ENCODE data around the gene MEAK7. TPM values are rescaled to one million over a fixed set of nuclear protein-coding genes. Genes with fewer than 3 reads are reported as not detected.

The MEAK7 gene
- total and polyA plus RNA-seq, 2 of the 4 experiments (the other 2 are of a cell fraction), result 27.4 to 39.0 TPM

DNA sequence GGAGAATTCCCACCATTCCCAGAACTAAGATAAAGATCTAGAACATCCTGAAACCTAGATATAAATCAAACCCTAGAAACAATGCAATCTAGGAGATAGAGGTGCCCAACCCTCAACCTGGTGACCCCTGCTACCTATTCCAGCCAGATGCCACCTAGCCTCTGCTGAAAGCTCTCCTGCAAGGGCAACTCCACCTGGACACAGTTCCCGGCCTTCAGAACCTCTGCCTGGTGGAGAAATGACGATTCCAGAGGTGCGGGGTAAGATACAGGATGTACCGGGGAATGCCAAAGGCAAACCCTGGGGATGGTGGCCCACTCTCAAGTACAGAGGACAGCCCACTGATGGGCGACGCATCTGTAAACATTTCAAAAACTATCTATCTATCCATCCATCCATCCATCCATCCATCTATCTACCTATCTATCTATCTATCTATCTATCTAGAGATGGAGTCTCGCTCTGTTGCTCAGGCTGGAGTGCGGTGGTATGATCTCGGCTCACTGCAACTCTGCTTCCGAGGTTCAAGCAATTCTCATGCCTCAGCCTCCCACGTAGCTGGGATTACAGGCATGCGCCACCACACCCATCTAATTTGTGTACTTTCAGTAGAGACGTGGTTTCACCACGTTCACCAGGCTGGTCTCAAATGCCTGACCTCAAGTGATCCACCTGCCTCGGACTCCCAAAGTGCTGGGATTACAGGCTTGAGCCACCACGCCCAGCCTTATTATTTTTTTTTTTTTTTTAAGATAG, 19.0 kb downstream of the MEAK7 start:
- WGBS, 2 experiments (ENCODE audit: extremely low coverage in 2 of 2, insufficient read length in 1 of 2), result 100% methylated on average over 5 of the region's 16 CpGs; no CpG with 5 or more reads in 1 of the 2 experiments
- H3K4me1 ChIP-seq (ENCODE audit: control insufficient read depth, insufficient read depth, low read length), result no peaks in the 10 kb centered on the region; the same call in 1 of the 2 replicates
- H2AK9ac ChIP-seq (replicated peaks; ENCODE audit: low read depth, low read length, poor library complexity), result no peak overlapping the region
- no peak overlapping the region for H2AFZ ChIP-seq (replicated peaks; ENCODE audit: low read length, poor library complexity)
- no peak overlapping the region for H4K91ac ChIP-seq (ENCODE audit: insufficient read depth, low read depth, low read length)
- H4K8ac ChIP-seq (ENCODE audit: low read depth in 2 of 2, low read length in 2 of 2), result no peak overlapping the region
- no peak overlapping the region for H2BK15ac ChIP-seq (ENCODE audit: low read depth, low read length)
- H3K4me2 ChIP-seq (ENCODE audit: low read depth, low read length), result no peak overlapping the region
- intact Hi-C loops (cut with micrococcal nuclease) (loop anchor here (2.0 to 10.0 kb wide), 2 partner anchors 309 to 371 kb away; partner anchors contain the start of gene MBTPS1), in situ Hi-C loops (cut with MboI; ENCODE audit: low sequenced_read_pairs) (loop anchor here (10.0 to 25.0 kb wide), 2 partner anchors 401 to 523 kb away; partner anchors contain the start of genes NECAB2 and OSGIN1), dilution Hi-C loops (cut with HindIII; ENCODE audit: low sequenced_read_pairs, unreplicated experiment) (no loop called here)
- H3K56ac ChIP-seq (ENCODE audit: extremely low read depth, insufficient read depth, low read length), result no peak overlapping the region
- H2BK20ac ChIP-seq (ENCODE audit: low read depth, low read length), result no peak overlapping the region
- ATAC-seq (ENCODE audit: low read depth) (no peak), DNase-seq (no peak)
- H3K27me3 ChIP-seq (ENCODE audit: control insufficient read depth, insufficient read depth, low read length), result no peaks in the 10 kb centered on the region
- no peak overlapping the region for H3K27ac ChIP-seq (ENCODE audit: insufficient read depth, low read length)
- H3K4ac ChIP-seq (ENCODE audit: low read depth, low read length), result no peak overlapping the region
- POLR2A ChIA-PET (ENCODE audit: unreplicated experiment), result no interaction called here
- BruUV-seq (replicated peaks), result no TSS peak
- no peak overlapping the region for H3K23ac ChIP-seq (ENCODE audit: low read depth, low read length)
- no peak overlapping the region for H3K9ac ChIP-seq (ENCODE audit: low read depth, low read length)
- H2AK5ac ChIP-seq (ENCODE audit: low read depth, low read length), result no peak overlapping the region
- peaks cover 51% of the 10 kb centered on the region for H3K36me3 ChIP-seq (ENCODE audit: control insufficient read depth, insufficient read depth, low read length)
- H2BK120ac ChIP-seq (ENCODE audit: low read depth, low read length), result no peak overlapping the region
- no peaks in the 10 kb centered on the region for H3K9me3 ChIP-seq (ENCODE audit: control insufficient read depth, insufficient read depth, low read length)
- no peak overlapping the region for H3K14ac ChIP-seq (replicated peaks; ENCODE audit: low read depth, low read length)
- H2BK5ac ChIP-seq (ENCODE audit: low read depth, low read length, poor library complexity, severe bottlenecking), result no peak overlapping the region
- H3K9me1 ChIP-seq (ENCODE audit: insufficient read depth, low read length), result no peaks in the 10 kb centered on the region
- no peak overlapping the region for H3K18ac ChIP-seq (ENCODE audit: low read depth, low read length)
- H3K79me1 ChIP-seq (ENCODE audit: low read depth in 1 of 2, low read length in 2 of 2), result peaks cover 12 to 54% of the 10 kb centered on the region in 2 experiments; a peak in 3 of 4 replicates
- H4K20me1 ChIP-seq (ENCODE audit: insufficient read depth, low read length), result peaks cover 12% of the 10 kb centered on the region
- no peak overlapping the region for H3K4me3 ChIP-seq (ENCODE audit: insufficient read depth, low read depth, low read length)
- CTCF ChIA-PET, result no interaction called here
- no peak overlapping the region for H4K5ac ChIP-seq (ENCODE audit: low read depth, low read length)
- no peak for TF ChIP-seq MAFK (IDR thresholded peaks at IDR 0.05; ENCODE audit: low read depth, low read length)
- no peak for TF ChIP-seq BHLHE40 (IDR thresholded peaks at IDR 0.05; ENCODE audit: low read depth, low read length)
- TF ChIP-seq POLR2A (IDR thresholded peaks at IDR 0.05; ENCODE audit: low read depth, low read length), result no peak
- TF ChIP-seq RAD21 (IDR thresholded peaks at IDR 0.05; ENCODE audit: low read length), result no peak
- TF ChIP-seq MAZ (IDR thresholded peaks at IDR 0.05; ENCODE audit: borderline replicate concordance, low read depth, low read length), result no peak
- TF ChIP-seq FOS (IDR thresholded peaks at IDR 0.05; ENCODE audit: low read depth, low read length), result no peak
- no peak for TF ChIP-seq NFE2L2 (IDR thresholded peaks at IDR 0.05; ENCODE audit: low read depth, low read length)
- TF ChIP-seq SMC3 (IDR thresholded peaks at IDR 0.05; ENCODE audit: low read depth, low read length), result no peak
- TF ChIP-seq CEBPB (IDR thresholded peaks at IDR 0.05; ENCODE audit: low read depth, low read length), result no peak
- TF ChIP-seq CHD1 (IDR thresholded peaks at IDR 0.05; ENCODE audit: low read depth, low read length), result no peak
- TF ChIP-seq, protein P1, sequence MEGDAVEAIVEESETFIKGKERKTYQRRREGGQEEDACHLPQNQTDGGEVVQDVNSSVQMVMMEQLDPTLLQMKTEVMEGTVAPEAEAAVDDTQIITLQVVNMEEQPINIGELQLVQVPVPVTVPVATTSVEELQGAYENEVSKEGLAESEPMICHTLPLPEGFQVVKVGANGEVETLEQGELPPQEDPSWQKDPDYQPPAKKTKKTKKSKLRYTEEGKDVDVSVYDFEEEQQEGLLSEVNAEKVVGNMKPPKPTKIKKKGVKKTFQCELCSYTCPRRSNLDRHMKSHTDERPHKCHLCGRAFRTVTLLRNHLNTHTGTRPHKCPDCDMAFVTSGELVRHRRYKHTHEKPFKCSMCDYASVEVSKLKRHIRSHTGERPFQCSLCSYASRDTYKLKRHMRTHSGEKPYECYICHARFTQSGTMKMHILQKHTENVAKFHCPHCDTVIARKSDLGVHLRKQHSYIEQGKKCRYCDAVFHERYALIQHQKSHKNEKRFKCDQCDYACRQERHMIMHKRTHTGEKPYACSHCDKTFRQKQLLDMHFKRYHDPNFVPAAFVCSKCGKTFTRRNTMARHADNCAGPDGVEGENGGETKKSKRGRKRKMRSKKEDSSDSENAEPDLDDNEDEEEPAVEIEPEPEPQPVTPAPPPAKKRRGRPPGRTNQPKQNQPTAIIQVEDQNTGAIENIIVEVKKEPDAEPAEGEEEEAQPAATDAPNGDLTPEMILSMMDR (conservative IDR thresholded peaks at IDR 0.05; ENCODE audit: low read depth, low read length), result no peak
- TF ChIP-seq MXI1 (IDR thresholded peaks at IDR 0.05; ENCODE audit: borderline replicate concordance, low read depth, low read length), result no peak
- TF ChIP-seq, protein P2, sequence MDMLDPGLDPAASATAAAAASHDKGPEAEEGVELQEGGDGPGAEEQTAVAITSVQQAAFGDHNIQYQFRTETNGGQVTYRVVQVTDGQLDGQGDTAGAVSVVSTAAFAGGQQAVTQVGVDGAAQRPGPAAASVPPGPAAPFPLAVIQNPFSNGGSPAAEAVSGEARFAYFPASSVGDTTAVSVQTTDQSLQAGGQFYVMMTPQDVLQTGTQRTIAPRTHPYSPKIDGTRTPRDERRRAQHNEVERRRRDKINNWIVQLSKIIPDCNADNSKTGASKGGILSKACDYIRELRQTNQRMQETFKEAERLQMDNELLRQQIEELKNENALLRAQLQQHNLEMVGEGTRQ (IDR thresholded peaks at IDR 0.05; ENCODE audit: low read depth, low read length), result no peak
- TF ChIP-seq, protein P3, sequence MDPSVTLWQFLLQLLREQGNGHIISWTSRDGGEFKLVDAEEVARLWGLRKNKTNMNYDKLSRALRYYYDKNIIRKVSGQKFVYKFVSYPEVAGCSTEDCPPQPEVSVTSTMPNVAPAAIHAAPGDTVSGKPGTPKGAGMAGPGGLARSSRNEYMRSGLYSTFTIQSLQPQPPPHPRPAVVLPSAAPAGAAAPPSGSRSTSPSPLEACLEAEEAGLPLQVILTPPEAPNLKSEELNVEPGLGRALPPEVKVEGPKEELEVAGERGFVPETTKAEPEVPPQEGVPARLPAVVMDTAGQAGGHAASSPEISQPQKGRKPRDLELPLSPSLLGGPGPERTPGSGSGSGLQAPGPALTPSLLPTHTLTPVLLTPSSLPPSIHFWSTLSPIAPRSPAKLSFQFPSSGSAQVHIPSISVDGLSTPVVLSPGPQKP (IDR thresholded peaks at IDR 0.05; ENCODE audit: borderline replicate concordance, low read depth, low read length), result no peak
- no peak for TF ChIP-seq RFX5 (IDR thresholded peaks at IDR 0.05; ENCODE audit: low read depth, low read length)
